ENCODE data around the gene CAVIN4. TPM values are rescaled to one million over a fixed set of nuclear protein-coding genes. Genes with fewer than 3 reads are reported as not detected.

CAVIN4 gene
- total and polyA plus RNA-seq, 2 donors (not counting 3 experiments of a cell fraction or from before 2014, with no cell fraction given): 0.61 to 3.1 TPM

GRCh38 chr9:100637787-100638186, 59.9 kb downstream of the CAVIN4 start:
- no peaks in the 10 kb centered on the region for H3K9me3 ChIP-seq (replicated peaks; ENCODE audit: control insufficient read depth, insufficient read depth, low read length)
- no peaks in the 10 kb centered on the region for H4K20me1 ChIP-seq (replicated peaks; ENCODE audit: control insufficient read depth, extremely low read depth, insufficient read depth, low read length)
- POLR2A ChIA-PET: no interaction called here
- no peaks in the 10 kb centered on the region for H3K4me1 ChIP-seq (ENCODE audit: control insufficient read depth, extremely low read depth, insufficient read depth, low read length)
- no TSS peak for BruUV-seq (replicated peaks)
- DNase-seq (ENCODE audit: low read depth, low spot score) (no peak), FAIRE-seq (no peak)
- H3K9me1 ChIP-seq (replicated peaks; ENCODE audit: control insufficient read depth, extremely low read depth, insufficient read depth, low read length): no peaks in the 10 kb centered on the region
- CTCF ChIA-PET: no interaction called here
- dilution Hi-C loops (cut with MboI; ENCODE audit: extremely low pct_ligation_motif_present, low sequenced_read_pairs) (no loop called here), intact Hi-C loops (cut with micrococcal nuclease) (no loop called here)
- H3K9ac ChIP-seq (replicated peaks; ENCODE audit: extremely low read depth, insufficient read depth, low read length): no peak overlapping the region
- H3K36me3 ChIP-seq (ENCODE audit: control insufficient read depth in 2 of 2, extremely low read depth in 1 of 2, insufficient read depth in 2 of 2, low read length in 2 of 2): no peaks in the 10 kb centered on the region
- no peak overlapping the region for H3K4me2 ChIP-seq (ENCODE audit: insufficient read depth, low read length)
- H3K27me3 ChIP-seq (ENCODE audit: control insufficient read depth in 2 of 2, insufficient read depth in 2 of 2, low read length in 2 of 2): no peaks in the 10 kb centered on the region
- H3K4me3 ChIP-seq (replicated peaks in 1 of 3; ENCODE audit: insufficient read depth in 1 of 3, low read depth in 1 of 3, low read length in 3 of 3): no peak overlapping the region
- no peak overlapping the region for H3K27ac ChIP-seq (ENCODE audit: insufficient read depth, low read depth, low read length)
- TF ChIP-seq MYC (IDR thresholded peaks at IDR 0.05; ENCODE audit: low read depth, low read length) (no peak), POLR2AphosphoS5 (IDR thresholded peaks at IDR 0.05; ENCODE audit: insufficient read depth, low read depth, low read length) (no peak), JUN (IDR thresholded peaks at IDR 0.05; ENCODE audit: borderline replicate concordance, insufficient read depth, insufficient read length, low read depth) (no peak), GATA2 (IDR thresholded peaks at IDR 0.05; ENCODE audit: insufficient read depth, insufficient read length, low read depth, low read length) (no peak), CTCF (IDR thresholded peaks at IDR 0.05; ENCODE audit: extremely low read depth in 1 of 2, insufficient read depth in 1 of 2, low read depth in 1 of 2, low read length in 2 of 2) (no peak), EZH2 (IDR thresholded peaks at IDR 0.05; ENCODE audit: borderline replicate concordance, low read depth, low read length, severe bottlenecking) (no peak), FOS (IDR thresholded peaks at IDR 0.05; ENCODE audit: borderline replicate concordance, insufficient read depth, low read length) (no peak), POLR2A (IDR thresholded peaks at IDR 0.05; ENCODE audit: low read depth, low read length) (no peak)
- TF ChIP-seq, protein P1, sequence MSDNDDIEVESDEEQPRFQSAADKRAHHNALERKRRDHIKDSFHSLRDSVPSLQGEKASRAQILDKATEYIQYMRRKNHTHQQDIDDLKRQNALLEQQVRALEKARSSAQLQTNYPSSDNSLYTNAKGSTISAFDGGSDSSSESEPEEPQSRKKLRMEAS (IDR thresholded peaks at IDR 0.05; ENCODE audit: insufficient read depth, insufficient read length): no peak
- no peaks in the 10 kb centered on the region for H3K79me2 ChIP-seq (ENCODE audit: control insufficient read depth, insufficient read depth, low read length)
- H2AFZ ChIP-seq (ENCODE audit: low read depth, low read length): no peak overlapping the region

Other genes starting within 250 kb of the CAVIN4 start
- 20.5 and 21.2 TPM in 2 replicates for gene TEX10, start 225.1 kb upstream of the CAVIN4 start, total RNA-seq
- 11.0 and 13.6 TPM in 2 replicates for gene TEX10, start 225.1 kb upstream of the CAVIN4 start, polyA plus RNA-seq
- 82.7 and 88.5 TPM in 2 replicates for gene MSANTD3, start 150.9 kb upstream of the CAVIN4 start, total RNA-seq
- 21.8 and 31.3 TPM in 2 replicates for gene MSANTD3, start 150.9 kb upstream of the CAVIN4 start, polyA plus RNA-seq
- 9.8 and 14.6 TPM in 2 replicates for gene TMEFF1, start 104.9 kb upstream of the CAVIN4 start, total RNA-seq
- gene TMEFF1, start 104.9 kb upstream of the CAVIN4 start, polyA plus RNA-seq: 3.0 and 3.2 TPM in 2 replicates